ENCODE data around the gene SPC24.

Gene SPC24

DNA sequence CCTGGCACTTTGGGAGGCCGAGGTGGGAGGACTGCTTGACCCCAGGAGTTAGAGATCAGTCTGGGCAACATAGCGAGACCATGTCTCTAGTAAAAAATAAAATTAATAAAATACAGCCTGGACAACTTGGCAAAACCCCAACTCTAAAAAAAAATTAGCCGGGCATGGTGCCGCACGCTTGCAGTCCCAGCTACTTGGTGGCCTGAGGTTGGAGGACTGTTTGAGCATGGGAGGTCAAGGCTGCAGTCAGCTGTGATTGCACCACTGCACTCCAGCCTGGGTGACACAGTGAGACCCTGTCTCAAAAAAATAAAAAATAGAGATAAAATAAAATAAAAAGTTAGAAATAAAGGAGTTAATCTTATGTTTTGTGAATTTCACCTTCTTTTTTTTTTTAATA is 15.6 kb upstream of the SPC24 start:
- CTCF ChIA-PET: no interaction called here
- POLR2A ChIA-PET: no interaction called here
- DNase-seq (ENCODE audit: extremely low spot score): no peak
- TF ChIP-seq FOXA1 (IDR thresholded peaks at IDR 0.05) (no peak), LEF1 (IDR thresholded peaks at IDR 0.05; ENCODE audit: borderline replicate concordance) (no peak), SP1 (IDR thresholded peaks at IDR 0.05) (no peak)

DNA sequence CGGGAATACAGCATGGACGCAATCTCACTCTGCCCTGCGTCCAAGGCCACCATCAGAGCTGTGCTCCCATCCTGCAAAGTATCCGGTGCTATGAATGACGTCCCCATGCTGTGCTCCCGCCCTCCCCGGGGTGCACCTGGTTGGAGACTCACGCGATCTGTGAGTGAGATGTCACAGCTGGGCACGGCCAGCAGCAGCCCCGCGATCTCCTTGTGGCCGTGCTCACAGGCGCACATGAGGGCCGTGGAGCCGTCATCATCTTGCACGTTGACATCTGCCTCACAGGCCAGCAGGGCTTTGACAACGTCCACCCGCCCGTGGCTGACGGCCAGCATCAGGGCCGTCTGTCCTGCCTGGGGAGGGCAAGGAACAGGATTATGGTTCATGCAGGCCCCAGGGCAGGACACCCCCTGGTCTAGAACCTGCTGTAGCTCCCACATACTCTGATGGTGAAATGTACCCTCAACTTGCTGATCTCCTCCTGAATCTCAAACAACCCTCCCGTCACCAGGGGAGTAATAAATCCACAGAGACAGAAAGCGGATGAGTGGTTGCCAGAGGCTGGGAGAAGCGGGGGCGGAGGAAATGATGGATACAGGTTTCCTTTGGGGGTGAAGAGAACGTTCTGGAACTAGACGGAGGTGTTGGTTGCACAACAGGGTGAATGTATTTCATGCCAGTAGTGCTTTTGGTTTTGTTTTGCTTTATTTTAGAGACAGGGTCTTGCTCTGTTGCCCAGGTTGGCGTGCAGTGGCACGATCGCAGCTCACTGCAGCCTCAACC is 14.5 kb upstream of the SPC24 start:
- ChIA-PET CTCF (no interaction called here), POLR2A (no interaction called here)
- TF ChIP-seq CTBP1 (IDR thresholded peaks at IDR 0.05; ENCODE audit: borderline replicate concordance) (no peak), FOXM1 (IDR thresholded peaks at IDR 0.05; ENCODE audit: borderline replicate concordance) (no peak), FOXA1 (IDR thresholded peaks at IDR 0.05) (no peak)
- DNase-seq (ENCODE audit: extremely low spot score): no peak

GRCh38 chr19:11168568-11168967 is 13.0 kb upstream of the SPC24 start:
- no peak for DNase-seq (ENCODE audit: extremely low spot score)
- TF ChIP-seq, protein P1, sequence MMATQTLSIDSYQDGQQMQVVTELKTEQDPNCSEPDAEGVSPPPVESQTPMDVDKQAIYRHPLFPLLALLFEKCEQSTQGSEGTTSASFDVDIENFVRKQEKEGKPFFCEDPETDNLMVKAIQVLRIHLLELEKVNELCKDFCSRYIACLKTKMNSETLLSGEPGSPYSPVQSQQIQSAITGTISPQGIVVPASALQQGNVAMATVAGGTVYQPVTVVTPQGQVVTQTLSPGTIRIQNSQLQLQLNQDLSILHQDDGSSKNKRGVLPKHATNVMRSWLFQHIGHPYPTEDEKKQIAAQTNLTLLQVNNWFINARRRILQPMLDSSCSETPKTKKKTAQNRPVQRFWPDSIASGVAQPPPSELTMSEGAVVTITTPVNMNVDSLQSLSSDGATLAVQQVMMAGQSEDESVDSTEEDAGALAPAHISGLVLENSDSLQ (IDR thresholded peaks at IDR 0.05): no peak
- TF ChIP-seq SP1 (IDR thresholded peaks at IDR 0.05) (no peak), TARDBP (IDR thresholded peaks at IDR 0.05) (no peak), NFRKB (IDR thresholded peaks at IDR 0.05) (no peak), LEF1 (IDR thresholded peaks at IDR 0.05; ENCODE audit: borderline replicate concordance) (no peak), L3MBTL2 (conservative IDR thresholded peaks at IDR 0.05) (no peak), HDGF (IDR thresholded peaks at IDR 0.05; ENCODE audit: borderline replicate concordance) (no peak), SUZ12 (IDR thresholded peaks at IDR 0.05) (no peak), ELF4 (IDR thresholded peaks at IDR 0.05) (no peak), FOXA1 (IDR thresholded peaks at IDR 0.05) (no peak), FOXM1 (IDR thresholded peaks at IDR 0.05; ENCODE audit: borderline replicate concordance) (no peak), CTBP1 (IDR thresholded peaks at IDR 0.05; ENCODE audit: borderline replicate concordance) (no peak)
- ChIA-PET CTCF (no interaction called here), POLR2A (interaction anchor here (0.8 kb wide), 1 partner anchor 12 kb away, joined by 3 read pairs; no protein-coding TSS in a partner anchor)

DNA sequence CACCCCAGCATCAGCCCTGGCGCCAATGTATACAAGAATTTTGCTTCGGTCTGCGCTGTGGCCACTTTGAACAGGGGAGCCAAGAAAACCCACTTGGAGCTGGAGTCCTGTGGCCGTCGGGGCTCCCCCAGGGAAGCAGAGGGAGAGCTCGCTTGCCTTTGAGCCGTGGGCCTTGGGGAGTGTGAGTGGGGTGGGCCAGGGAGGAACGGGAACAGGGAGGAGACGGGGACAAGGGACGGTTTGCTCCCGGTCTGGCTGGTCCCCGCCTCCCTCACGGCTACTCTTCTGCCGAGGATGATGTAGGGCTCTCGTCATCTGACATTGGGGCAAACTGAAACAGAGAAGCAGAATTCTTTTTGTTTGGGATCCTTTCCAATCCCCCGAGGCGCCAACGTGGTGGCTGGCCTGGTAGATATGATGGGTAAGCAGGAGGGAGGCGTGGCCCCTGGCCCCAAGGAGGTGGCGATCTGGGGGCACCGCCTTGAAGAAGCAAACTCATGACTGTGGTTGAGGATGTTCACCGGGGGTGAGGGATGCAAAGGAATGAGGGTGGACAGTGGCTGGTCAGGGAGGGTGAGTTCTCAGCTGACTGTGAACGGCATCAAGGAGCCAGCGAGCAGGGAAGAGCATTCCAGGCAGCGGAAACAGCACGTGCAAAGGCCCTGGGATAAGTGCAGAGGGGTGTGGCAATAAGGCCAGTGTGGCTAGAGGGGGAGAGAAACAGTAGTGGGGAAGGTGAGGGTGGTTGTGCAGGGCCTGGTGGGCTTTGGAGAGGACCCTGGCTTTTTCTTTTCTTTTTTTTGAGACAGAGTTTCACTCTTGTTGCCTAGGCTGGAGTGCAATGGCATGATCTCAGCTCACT is 10.9 kb upstream of the SPC24 start:
- ChIA-PET CTCF (no interaction called here), POLR2A (interaction anchor here (1.8 kb wide), 1 partner anchor 10 kb away, joined by 5 read pairs; no protein-coding TSS in a partner anchor)
- no peak for DNase-seq (ENCODE audit: extremely low spot score)
- no peak for TF ChIP-seq SP1 (IDR thresholded peaks at IDR 0.05)
- no peak for TF ChIP-seq ZNF384 (IDR thresholded peaks at IDR 0.05)
- no peak for TF ChIP-seq ARNT (IDR thresholded peaks at IDR 0.05)
- TF ChIP-seq FOXA1 (IDR thresholded peaks at IDR 0.05): no peak
- TF ChIP-seq L3MBTL2 (conservative IDR thresholded peaks at IDR 0.05): no peak

DNA sequence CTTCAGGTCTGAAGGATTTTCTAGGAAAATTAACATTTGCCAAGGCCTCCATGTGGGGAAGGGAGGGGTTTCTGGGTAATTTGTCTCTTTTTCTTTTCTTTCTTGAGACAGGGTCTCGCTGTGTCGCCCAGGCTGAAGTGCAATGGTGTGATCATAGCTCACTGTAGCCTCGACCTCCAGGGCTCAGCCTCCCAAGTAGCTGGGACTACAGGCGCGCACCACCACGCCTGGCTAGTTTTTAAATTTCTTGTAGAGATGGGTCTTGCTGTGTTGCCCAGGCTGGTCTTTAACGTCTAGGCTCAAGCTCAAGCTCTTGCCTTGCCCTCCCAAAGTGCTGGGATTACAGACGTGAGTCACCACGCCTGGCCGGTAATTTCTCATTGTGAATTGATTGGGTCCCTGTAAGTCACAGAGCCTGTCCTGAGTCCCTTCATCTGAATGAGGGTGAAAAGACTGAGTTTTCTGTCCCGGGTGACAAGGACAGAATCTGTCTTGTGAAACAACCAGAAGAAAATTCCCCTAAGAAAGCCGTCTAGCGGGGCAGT is 10.0 kb upstream of the SPC24 start:
- CTCF ChIA-PET: no interaction called here
- DNase-seq (ENCODE audit: extremely low spot score): no peak

DNA sequence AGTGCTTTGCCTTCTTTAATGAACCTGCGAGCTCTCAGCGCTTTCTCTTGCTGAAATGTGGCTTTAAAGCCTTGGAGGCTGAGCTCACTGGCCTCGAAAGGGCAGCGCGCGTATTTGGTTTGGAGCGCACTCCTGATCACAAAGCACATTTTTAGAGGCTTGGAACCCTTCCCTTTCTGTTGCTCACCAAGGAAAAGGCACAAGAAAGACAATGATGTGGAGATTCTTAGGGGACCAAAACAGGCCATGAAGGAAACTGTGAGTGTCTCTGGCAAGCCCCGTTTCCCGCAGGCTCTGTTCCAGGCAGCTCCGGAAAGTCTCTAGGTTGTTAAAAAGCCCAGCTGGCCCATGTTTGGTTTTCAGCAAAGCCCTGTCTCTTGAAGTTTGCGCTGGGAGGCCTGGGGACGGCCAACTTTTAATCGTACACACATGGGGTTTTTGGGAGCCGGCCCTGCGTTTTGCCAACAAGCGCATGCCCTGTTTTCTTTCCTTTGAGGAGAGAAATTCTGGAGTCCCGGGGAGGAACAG is 9.4 kb upstream of the SPC24 start:
- TF ChIP-seq LEF1 (IDR thresholded peaks at IDR 0.05; ENCODE audit: borderline replicate concordance) (no peak), CTBP1 (IDR thresholded peaks at IDR 0.05; ENCODE audit: borderline replicate concordance) (no peak), FOXK2 (IDR thresholded peaks at IDR 0.05) (no peak), NFRKB (IDR thresholded peaks at IDR 0.05) (no peak), FOXA1 (IDR thresholded peaks at IDR 0.05) (no peak), HDGF (IDR thresholded peaks at IDR 0.05; ENCODE audit: borderline replicate concordance) (no peak), SP1 (IDR thresholded peaks at IDR 0.05) (no peak), ZNF384 (IDR thresholded peaks at IDR 0.05) (no peak), TARDBP (IDR thresholded peaks at IDR 0.05) (no peak), ELF4 (IDR thresholded peaks at IDR 0.05) (no peak)
- TF ChIP-seq, protein P1 (IDR thresholded peaks at IDR 0.05): no peak
- ChIA-PET CTCF (interaction anchor here (1.1 kb wide), 1 partner anchor 39 kb away, joined by 3 read pairs; no protein-coding TSS in a partner anchor), POLR2A (interaction anchor here (1.8 to 1.9 kb wide), 2 partner anchors 9 to 10 kb away, joined by 5 read pairs; partner anchors contain the start of gene SPC24)
- DNase-seq (ENCODE audit: extremely low spot score): no peak

More for the DNA sequence above, 10.0 kb upstream of the SPC24 start:
- TF ChIP-seq, protein P1 (IDR thresholded peaks at IDR 0.05): no peak
- TF ChIP-seq ZNF384 (IDR thresholded peaks at IDR 0.05) (no peak), LEF1 (IDR thresholded peaks at IDR 0.05; ENCODE audit: borderline replicate concordance) (no peak), SP1 (IDR thresholded peaks at IDR 0.05) (no peak), CTBP1 (IDR thresholded peaks at IDR 0.05; ENCODE audit: borderline replicate concordance) (no peak), HDGF (IDR thresholded peaks at IDR 0.05; ENCODE audit: borderline replicate concordance) (no peak), L3MBTL2 (conservative IDR thresholded peaks at IDR 0.05) (no peak), BHLHE40 (IDR thresholded peaks at IDR 0.05; ENCODE audit: borderline replicate concordance) (no peak), SUZ12 (IDR thresholded peaks at IDR 0.05) (no peak), TARDBP (IDR thresholded peaks at IDR 0.05) (no peak), NFRKB (IDR thresholded peaks at IDR 0.05) (no peak)
- POLR2A ChIA-PET: interaction anchor here (1.8 kb wide), 1 partner anchor 9 kb away, joined by 5 read pairs; no protein-coding TSS in a partner anchor
